Measurements from ENCODE around the gene OFD1. TPM values are rescaled to one million over a fixed set of nuclear protein-coding genes. Genes with fewer than 3 reads are reported as not detected.

The OFD1 gene
- total and polyA plus RNA-seq, 12 donors = 7.6 to 51.5 (median 9.2) TPM

- TF ChIP-seq CTCF (IDR thresholded peaks at IDR 0.05) = no peak
These were observed 74.3 kb downstream of the OFD1 start for GRCh38 chrX:13808865-13809264.

GRCh38 chrX:13815664-13816063 is 81.1 kb downstream of the OFD1 start:
- WGBS, 2 donors = 87 to 96% methylated on average over 7 of the region's 7 CpGs
- Histone ChIP-seq H3K4me1 (no peaks in the 10 kb centered on the region), H3K27me3 (peaks cover 0 to 59% (median 0%) of the 10 kb centered on the region in 7 donors), H3K4me3 (no peak overlapping the region), H3K27ac (no peak overlapping the region), H3K9me3 (no peaks in the 10 kb centered on the region), H3K36me3 (no peaks in the 10 kb centered on the region)
- ATAC-seq (no peak), DNase-seq (no peak)
- intact Hi-C loops (cut with DNase I) = no loop called here
- no peak for TF ChIP-seq CTCF (IDR thresholded peaks at IDR 0.05)

More at GRCh38 chrX:13808865-13809264, 74.3 kb downstream of the OFD1 start:
- Histone ChIP-seq H3K4me3 (no peak overlapping the region), H3K9me3 (no peaks in the 10 kb centered on the region), H3K27ac (no peak overlapping the region), H3K27me3 (peaks cover 0 to 55% (median 0%) of the 10 kb centered on the region in 7 donors), H3K36me3 (no peaks in the 10 kb centered on the region), H3K4me1 (no peaks in the 10 kb centered on the region)
- ATAC-seq (no peak), DNase-seq (no peak)
- intact Hi-C loops (cut with DNase I) = no loop called here

GRCh38 chrX:13816176-13816575 is 81.6 kb downstream of the OFD1 start:
- intact Hi-C loops (cut with DNase I) = no loop called here
- 90 to 91% methylated on average over 6 of the region's 6 CpGs for WGBS, 2 donors
- Histone ChIP-seq H3K27me3 (peaks cover 0 to 57% (median 0%) of the 10 kb centered on the region in 7 donors), H3K4me3 (no peak overlapping the region), H3K9me3 (no peaks in the 10 kb centered on the region), H3K4me1 (no peaks in the 10 kb centered on the region), H3K36me3 (no peaks in the 10 kb centered on the region), H3K27ac (no peak overlapping the region)
- no peak for TF ChIP-seq CTCF (IDR thresholded peaks at IDR 0.05)
- no peak for DNase-seq
- ATAC-seq = no peak

DNA sequence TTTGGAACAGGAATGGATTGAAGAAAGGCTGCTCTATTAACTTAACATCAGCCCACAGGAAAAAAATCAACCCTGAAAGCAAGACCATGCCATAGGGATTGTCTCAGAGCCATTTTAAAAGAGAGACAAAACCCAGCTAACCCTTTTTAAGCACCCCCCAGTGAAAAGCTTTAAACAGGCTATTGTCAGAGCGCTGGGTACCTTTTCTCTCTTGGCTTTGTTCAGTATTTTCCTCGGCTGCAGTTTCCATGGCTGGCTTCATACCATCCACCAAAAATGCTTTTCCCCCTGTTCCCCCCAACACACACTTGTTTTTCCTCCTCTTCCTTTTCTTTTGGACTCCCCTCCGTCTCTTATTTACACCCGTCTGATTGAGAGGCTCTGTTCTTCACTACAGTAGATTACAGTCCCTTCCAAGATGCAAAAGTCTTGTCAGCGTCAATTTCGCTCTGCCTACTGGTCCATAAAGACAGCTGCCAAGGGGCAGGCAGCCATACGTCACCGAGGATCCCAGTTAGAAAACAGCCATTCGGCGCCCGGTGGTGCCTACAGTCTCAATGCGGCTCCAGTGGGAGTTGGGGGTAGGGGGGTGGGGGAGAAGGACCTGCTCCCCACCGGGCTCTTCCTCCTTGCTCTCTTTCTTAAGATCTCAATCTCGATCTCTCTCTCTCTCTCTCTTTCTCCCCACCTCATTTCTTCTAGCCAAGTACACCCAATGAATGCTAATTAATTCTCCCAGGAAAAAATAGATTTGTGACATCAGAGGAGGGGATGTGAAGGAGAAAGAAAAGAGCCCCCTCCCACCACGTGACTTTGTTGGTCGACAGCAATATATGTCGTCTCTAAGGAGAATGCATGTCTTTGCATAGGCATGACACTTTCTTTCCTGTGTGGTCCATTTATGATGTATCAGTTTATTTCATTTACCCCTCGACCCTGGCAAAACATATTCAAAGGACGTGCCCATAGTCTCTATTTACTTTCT is 82.4 kb downstream of the OFD1 start, which contains the start of gene GPM6B:
TSS of gene GPM6B (minus strand) at position 451 of the 985 bp plus-strand sequence. CDS start at position 262, 189 bp downstream.
- Histone ChIP-seq H3K27ac (no peak within 1 kb of the TSS), H3K4me1 (no peaks in the 10 kb centered on the region), H3K4me3 (no peak within 1 kb of the TSS), H3K9me3 (no peaks in the 10 kb centered on the region), H3K36me3 (no peaks in the 10 kb centered on the region), H3K27me3 (peaks cover 0 to 58% (median 0%) of the 10 kb centered on the region in 7 donors)
- ATAC-seq = no peak
- WGBS, 2 donors = 53% methylated on average over 19 of the region's 19 CpGs
- DNase-seq = no peak
- TF ChIP-seq CTCF (IDR thresholded peaks at IDR 0.05) = no peak
- intact Hi-C loops (cut with DNase I) = no loop called here

Other genes with a start within 250 kb of the OFD1 start
- gene EGFL6, start 165.1 kb upstream of the OFD1 start, total RNA-seq = under 1 TPM in 1 of 10 donors, not detected in 9; 0.11 TPM
- gene EGFL6, start 165.1 kb upstream of the OFD1 start, polyA plus RNA-seq = not detected
- gene TCEANC, start 81.6 kb upstream of the OFD1 start, total RNA-seq = 1 to 10 TPM; 3.3 to 7.2 (median 4.6) TPM
- 1 to 10 TPM in 1 of 2 donors, under 1 TPM in 1; 0.59 to 3.1 TPM for gene TCEANC, start 81.6 kb upstream of the OFD1 start, polyA plus RNA-seq
- 10 to 100 TPM; 16.9 to 28.9 (median 20.9) TPM for gene RAB9A, start 45.6 kb upstream of the OFD1 start, total RNA-seq
- 10 to 100 TPM in 1 of 2 donors, 1 to 10 TPM in 1; 5.1 to 19.6 TPM for gene RAB9A, start 45.6 kb upstream of the OFD1 start, polyA plus RNA-seq
- 1 to 10 TPM; 4.9 to 9.3 (median 6.1) TPM for gene TRAPPC2, start 128 bp upstream of the OFD1 start, total RNA-seq
- 1 to 10 TPM; 3.8 to 5.5 TPM for gene TRAPPC2, start 128 bp upstream of the OFD1 start, polyA plus RNA-seq
- gene GPM6B, start 82.3 kb downstream of the OFD1 start, total RNA-seq = 1 to 10 TPM in 9 of 10 donors, under 1 TPM in 1; 0.94 to 7.8 (median 2.6) TPM
- 1 to 10 TPM; 4.3 to 5.0 TPM for gene GPM6B, start 82.3 kb downstream of the OFD1 start, polyA plus RNA-seq